Brain pericyte (primary cell): ENCODE measurements around the gene PTDSS2.
A peak's percentile ranks its signal among the peaks of the same experiment; 100 is the strongest.
"Not testable (repeated sequence)": the region's sequence is repeated elsewhere in the genome, so short reads cannot be mapped to it uniquely, and the experiment has no call there.

ENCODE experiments used
- DNase-seq: peaks from one replicate; pipeline ENCODE4 v3.0.0-alpha.2; 2012; ENCODE audit warnings: low read depth, low spot score

PTDSS2 gene

GRCh38 chr11:468493-468892, 18.4 kb downstream of the PTDSS2 start:
- no peak for DNase-seq

GRCh38 chr11:469026-469683, 19.1 kb downstream of the PTDSS2 start:
- DNase-seq = not testable (repeated sequence)

DNA sequence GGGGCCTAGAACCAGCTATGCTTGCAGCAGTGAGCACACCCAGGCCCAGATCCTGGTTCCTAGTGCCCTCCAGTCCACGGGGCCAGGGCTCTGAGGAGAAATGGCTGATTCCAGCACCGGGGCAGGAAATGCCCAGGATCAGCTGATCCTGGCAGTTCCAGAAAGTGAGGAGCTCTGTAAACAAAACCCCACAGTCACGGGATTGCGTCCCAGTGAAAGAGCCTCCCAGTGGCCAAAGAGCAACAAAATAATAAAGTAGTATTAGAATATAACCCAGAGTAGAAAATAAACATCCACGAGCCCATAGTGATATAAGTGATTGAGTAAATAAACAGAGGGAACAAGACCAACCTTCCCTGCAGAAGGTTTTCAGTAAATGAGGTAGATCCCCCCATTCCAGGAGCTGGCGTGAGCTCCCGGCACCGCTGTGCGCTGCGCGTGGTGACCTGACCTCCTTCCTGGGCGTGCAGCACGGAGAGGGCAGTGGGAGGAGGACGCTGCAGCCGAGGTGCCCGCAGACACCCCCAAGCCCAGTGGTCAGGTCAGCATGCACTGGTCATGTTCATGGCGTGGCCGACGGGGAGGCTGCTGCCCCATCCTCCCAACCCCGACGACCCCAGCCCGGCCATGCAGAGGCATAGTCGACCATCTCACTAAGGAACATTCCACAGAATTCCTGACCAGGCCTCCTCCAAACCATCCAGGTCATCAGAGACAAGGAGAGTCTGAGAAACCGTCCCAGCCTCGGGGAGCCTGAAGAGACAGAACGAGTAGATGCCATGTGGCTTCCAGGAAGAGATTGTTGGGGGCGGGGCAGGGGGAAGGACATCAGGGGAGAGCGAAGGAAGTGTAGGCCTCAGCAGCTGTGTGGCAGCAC, 19.8 kb downstream of the PTDSS2 start:
- peak; percentile 64 for DNase-seq

DNA sequence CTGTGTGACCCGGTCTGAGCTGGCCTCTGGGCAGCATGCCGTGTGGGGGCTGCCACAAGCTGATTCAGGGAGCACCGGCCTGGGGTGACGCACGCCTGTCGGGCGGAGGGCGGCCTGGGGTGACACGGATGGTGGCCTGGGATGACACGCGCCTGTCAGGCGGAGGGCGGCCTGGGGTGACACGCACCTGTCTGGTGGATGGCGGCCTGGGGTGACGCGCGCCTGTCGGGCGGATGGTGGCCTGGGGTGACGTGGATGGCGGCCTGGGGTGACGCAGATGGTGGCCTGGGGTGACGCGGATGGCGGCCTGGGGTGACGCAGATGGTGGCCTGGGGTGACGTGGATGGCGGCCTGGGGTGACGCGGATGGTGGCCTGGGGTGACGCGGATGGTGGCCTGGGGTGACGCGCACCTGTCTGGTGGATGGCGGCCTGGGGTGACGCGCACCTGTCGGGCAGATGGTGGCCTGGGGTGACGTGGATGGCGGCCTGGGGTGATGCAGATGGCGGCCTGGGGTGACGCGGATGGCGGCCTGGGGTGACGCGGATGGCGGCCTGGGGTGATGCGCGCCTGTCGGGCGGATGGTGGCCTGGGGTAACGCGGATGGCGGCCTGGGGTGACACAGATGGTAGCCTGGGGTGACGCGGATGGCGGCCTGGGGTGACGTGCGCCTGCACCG, 21.5 kb downstream of the PTDSS2 start:
- DNase-seq = no peak

DNA sequence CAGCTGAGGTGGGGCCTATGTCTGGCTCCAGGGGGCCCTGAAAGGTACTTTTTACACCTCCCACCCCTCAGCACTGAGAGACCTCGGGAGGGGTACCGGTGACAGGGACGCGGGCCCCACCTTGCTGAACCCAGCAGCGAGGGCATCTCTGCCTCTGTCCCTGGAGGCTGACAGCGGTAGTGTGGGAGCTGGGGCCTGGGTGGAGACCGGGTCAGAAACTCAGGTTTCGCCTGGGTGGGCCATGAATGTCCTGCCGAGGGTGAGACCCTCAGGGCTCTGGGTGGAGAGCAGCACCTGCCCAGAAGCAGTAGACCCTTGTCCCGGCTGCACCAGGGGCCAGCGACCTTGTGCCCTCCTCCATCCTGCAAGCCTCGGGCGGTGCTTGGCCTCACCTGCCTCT, 22.2 kb downstream of the PTDSS2 start:
- DNase-seq = no peak

DNA sequence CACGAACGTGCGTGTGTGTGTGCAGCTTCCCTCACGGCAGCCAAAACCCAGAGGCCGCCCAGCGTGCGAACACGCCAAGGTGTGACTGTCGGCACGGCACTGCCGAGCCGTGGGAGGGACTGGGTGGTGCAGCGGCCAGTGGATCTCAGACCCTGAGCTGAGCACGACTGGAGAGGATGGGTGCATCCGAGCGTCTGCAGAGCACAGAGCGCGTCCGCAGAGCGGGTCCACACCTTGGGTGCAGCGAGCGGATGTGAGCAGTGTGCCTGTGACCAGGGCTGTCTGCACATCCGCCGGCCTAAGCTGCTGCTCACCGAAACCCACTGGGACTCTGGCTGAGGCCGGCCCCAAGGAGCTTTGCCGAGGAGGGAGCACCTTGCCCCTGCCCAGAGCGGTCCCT, 22.7 kb downstream of the PTDSS2 start:
- no peak for DNase-seq

GRCh38 chr11:473415-473814, 23.3 kb downstream of the PTDSS2 start:
- DNase-seq = no peak

GRCh38 chr11:473962-474785, 24.1 kb downstream of the PTDSS2 start:
- no peak for DNase-seq

GRCh38 chr11:474914-475506, 24.9 kb downstream of the PTDSS2 start:
- DNase-seq = no peak

- DNase-seq = no peak
Measured at GRCh38 chr11:475941-476340, 25.9 kb downstream of the PTDSS2 start.

- DNase-seq = no peak
Measured at GRCh38 chr11:476416-476815, 26.3 kb downstream of the PTDSS2 start.

GRCh38 chr11:477052-477715, 27.1 kb downstream of the PTDSS2 start:
- no peak for DNase-seq

DNA sequence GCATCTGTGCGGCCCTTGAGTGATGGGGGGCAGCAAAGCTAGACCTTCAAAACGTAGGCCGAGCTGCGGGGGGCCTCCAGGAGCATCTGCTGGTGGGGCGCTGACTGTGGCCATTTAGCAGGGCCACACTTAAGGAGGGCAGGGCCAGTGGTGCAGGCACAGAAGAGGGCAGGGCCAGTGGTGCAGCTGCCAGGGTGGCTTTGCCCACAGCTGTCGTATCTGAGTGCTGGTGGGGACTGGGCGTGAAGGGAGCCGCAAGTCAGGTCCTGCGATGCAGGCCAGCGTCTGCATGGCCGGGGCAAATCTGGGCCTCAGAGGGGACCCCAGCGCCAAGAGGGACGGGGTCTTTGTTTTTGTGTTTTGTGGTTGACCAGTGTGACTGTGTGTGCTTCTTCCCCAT, 29.2 kb downstream of the PTDSS2 start:
- no peak for DNase-seq

DNA sequence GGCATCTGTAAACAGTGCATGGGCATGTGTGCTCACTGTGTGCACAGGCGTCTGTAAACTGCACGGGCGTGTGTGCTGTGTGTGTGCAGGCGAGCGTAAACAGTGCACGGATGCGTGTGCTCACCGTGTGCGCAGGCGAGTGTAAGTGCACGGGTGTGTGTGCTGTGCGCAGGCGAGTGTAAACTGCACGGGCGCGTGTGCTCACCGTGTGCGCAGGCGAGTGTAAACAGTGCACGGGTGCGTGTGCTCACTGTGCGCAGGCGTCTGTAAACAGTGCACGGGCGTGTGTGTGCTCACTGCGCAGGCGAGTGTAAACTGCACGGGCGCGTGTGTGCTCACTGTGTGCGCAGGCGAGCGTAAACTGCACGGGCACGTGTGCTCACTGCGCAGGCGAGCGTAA, 34.5 kb downstream of the PTDSS2 start:
- DNase-seq = no peak

DNA sequence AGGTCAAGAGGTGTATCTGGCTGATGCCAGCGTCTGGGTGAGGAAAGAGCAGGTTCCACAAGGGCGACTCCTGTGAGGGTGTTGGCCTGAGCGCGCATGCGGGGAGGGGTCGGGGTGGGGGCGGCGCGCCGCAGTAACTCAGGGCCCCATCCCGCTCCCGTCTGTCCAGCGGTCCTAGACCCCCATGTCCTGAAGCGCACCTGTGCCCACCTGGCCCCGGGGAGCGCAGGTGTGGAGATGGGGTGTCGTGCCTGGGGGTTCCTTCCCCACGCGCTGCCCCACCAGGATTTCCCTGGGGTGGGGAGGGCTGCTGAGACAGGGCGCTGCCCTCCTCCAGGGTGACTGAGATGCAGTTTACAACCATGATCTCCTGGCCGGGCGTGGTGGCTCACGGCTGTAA, 36.1 kb downstream of the PTDSS2 start:
- DNase-seq = no peak

GRCh38 chr11:487571-488021, 37.5 kb downstream of the PTDSS2 start:
- no peak for DNase-seq

GRCh38 chr11:488062-488461, 38.0 kb downstream of the PTDSS2 start:
- DNase-seq = no peak

DNA sequence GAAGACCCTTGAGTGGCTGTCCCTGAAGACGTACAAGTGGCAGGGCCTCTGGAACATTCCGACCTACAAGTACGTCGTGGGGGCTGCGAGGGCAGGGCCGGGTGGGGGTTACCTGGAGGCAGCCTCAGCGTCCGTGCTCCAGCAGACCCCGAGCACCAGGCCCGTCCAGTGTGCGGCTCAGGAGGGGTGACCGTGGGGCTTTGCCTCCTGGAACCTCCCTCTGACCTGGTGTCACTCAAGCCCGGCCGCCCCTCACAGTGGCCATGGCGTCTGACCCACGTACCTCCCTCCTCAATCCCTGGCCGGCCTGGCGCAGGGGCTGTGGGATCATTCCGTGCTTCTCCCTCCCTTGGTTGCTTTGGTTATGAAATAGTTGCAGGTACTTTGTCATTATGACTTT, 38.5 kb downstream of the PTDSS2 start:
- no peak for DNase-seq

- no peak for DNase-seq
Measured at GRCh38 chr11:488992-489391, 38.9 kb downstream of the PTDSS2 start.

- DNase-seq = no peak
Measured at GRCh38 chr11:489610-490185, 39.6 kb downstream of the PTDSS2 start.
